ENCODE results near the gene C1orf21.
A peak's percentile ranks its signal among the peaks of the same experiment; 100 is the strongest.
"Not testable (repeated sequence)": the region's sequence is repeated elsewhere in the genome, so short reads cannot be mapped to it uniquely, and the experiment has no call there.

The C1orf21 gene

GRCh38 chr1:184604152-184604900 lies 217.5 kb downstream of the C1orf21 start:
- DNase-seq (ENCODE audit: low spot score), result no peak

- no peak for DNase-seq (ENCODE audit: low spot score)
Observed at GRCh38 chr1:184605941-184606340, 219.1 kb downstream of the C1orf21 start.

- DNase-seq (ENCODE audit: low spot score), result no peak
Observed at GRCh38 chr1:184606786-184607185, 220.0 kb downstream of the C1orf21 start.

GRCh38 chr1:184608581-184608980 lies 221.8 kb downstream of the C1orf21 start:
- no peak for DNase-seq (ENCODE audit: low spot score)

- DNase-seq (ENCODE audit: low spot score), result no peak
Observed at GRCh38 chr1:184608990-184609389, 222.2 kb downstream of the C1orf21 start.

- no peak for DNase-seq (ENCODE audit: low spot score)
Observed at GRCh38 chr1:184610876-184611595, 224.2 kb downstream of the C1orf21 start.

GRCh38 chr1:184612229-184612628 lies 225.4 kb downstream of the C1orf21 start:
- not testable (repeated sequence) for DNase-seq (ENCODE audit: low spot score)

GRCh38 chr1:184614667-184615066 lies 227.8 kb downstream of the C1orf21 start:
- DNase-seq (ENCODE audit: low spot score), result no peak

- no peak for DNase-seq (ENCODE audit: low spot score)
Observed at GRCh38 chr1:184615301-184615700, 228.5 kb downstream of the C1orf21 start.

- no peak for DNase-seq (ENCODE audit: low spot score)
Observed at GRCh38 chr1:184616504-184616903, 229.7 kb downstream of the C1orf21 start.

GRCh38 chr1:184617433-184618029 lies 230.7 kb downstream of the C1orf21 start:
- no peak for DNase-seq (ENCODE audit: low spot score)

- DNase-seq (ENCODE audit: low spot score), result no peak
Observed at GRCh38 chr1:184618851-184619250, 232.0 kb downstream of the C1orf21 start.

- DNase-seq (ENCODE audit: low spot score), result no peak
Observed at GRCh38 chr1:184620469-184620868, 233.6 kb downstream of the C1orf21 start.

- DNase-seq (ENCODE audit: low spot score), result peak; percentile 47
Observed at GRCh38 chr1:184621260-184621659, 234.4 kb downstream of the C1orf21 start.

GRCh38 chr1:184622136-184622823 lies 235.5 kb downstream of the C1orf21 start:
- peak; percentile 73 for DNase-seq (ENCODE audit: low spot score)

- DNase-seq (ENCODE audit: low spot score), result no peak
Observed at GRCh38 chr1:184623404-184623803, 236.6 kb downstream of the C1orf21 start.

- DNase-seq (ENCODE audit: low spot score), result no peak
Observed at GRCh38 chr1:184624051-184624450, 237.2 kb downstream of the C1orf21 start.

- DNase-seq (ENCODE audit: low spot score), result no peak
Observed at GRCh38 chr1:184624626-184625025, 237.8 kb downstream of the C1orf21 start.

GRCh38 chr1:184625271-184625670 lies 238.4 kb downstream of the C1orf21 start:
- DNase-seq (ENCODE audit: low spot score), result no peak

GRCh38 chr1:184626076-184627006 lies 239.5 kb downstream of the C1orf21 start:
- no peak for DNase-seq (ENCODE audit: low spot score)

GRCh38 chr1:184627007-184627341 lies 240.1 kb downstream of the C1orf21 start:
- DNase-seq (ENCODE audit: low spot score), result no peak

All from AG08396 (cell line).